Fibroblast of lung (primary cell): ENCODE data around the gene FLT3LG.

ENCODE experiments used
- EZH2 ChIP-seq: IDR thresholded peaks from 2 replicates; pipeline ENCODE4 v1.5.1; 2012; ENCODE audit warnings: low read length, control low read depth, mild to moderate bottlenecking; ENCODE audit errors: missing control alignments
- TF ChIP-seq, protein P1 (sequence below), 2 donors: IDR thresholded peaks in 1 of 2; conservative IDR thresholded peaks in 1 of 2; 1 replicate in 1 of 2; 2 replicates in 1 of 2; pipeline ENCODE4 v1.5.1; 2011 to 2012; ENCODE audit warnings: low read length in 2 of 2, control low read depth in 1 of 2, inconsistent platforms in 1 of 2, low read depth in 1 of 2, mild to moderate bottlenecking in 1 of 2

DNA sequence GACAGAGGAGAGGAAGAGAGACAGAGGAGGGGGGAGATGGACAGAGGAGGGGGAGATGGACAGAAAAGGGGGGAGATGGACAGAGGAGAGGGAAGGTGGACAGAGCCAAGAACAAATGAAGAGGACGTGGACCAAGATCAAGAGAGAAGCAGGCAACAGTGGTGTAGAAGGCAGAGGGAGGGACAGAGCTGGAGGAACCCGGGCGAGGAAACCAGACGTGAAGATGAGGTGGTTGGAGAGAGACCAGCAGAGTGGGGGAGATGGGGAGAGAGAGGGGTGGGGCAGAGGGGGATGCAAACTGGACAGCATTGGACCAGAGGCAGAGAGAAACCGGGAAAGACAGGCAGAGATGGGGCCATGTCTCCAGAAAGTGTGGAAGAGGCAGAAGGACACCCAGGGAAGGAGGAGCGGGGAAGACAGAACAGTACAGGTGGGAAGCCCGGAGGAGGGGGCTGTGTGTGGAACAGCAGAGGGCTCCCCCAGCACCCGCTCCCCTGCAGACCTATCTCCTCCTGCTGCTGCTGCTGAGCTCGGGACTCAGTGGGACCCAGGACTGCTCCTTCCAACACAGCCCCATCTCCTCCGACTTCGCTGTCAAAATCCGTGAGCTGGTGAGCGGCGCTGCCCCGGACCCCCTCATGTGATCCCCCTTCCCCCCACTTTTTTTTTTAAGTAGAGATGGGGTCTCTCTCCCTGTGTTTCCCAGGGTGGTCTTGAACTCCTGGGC, 1.3 kb downstream of the FLT3LG start:
- TF ChIP-seq, protein P1, sequence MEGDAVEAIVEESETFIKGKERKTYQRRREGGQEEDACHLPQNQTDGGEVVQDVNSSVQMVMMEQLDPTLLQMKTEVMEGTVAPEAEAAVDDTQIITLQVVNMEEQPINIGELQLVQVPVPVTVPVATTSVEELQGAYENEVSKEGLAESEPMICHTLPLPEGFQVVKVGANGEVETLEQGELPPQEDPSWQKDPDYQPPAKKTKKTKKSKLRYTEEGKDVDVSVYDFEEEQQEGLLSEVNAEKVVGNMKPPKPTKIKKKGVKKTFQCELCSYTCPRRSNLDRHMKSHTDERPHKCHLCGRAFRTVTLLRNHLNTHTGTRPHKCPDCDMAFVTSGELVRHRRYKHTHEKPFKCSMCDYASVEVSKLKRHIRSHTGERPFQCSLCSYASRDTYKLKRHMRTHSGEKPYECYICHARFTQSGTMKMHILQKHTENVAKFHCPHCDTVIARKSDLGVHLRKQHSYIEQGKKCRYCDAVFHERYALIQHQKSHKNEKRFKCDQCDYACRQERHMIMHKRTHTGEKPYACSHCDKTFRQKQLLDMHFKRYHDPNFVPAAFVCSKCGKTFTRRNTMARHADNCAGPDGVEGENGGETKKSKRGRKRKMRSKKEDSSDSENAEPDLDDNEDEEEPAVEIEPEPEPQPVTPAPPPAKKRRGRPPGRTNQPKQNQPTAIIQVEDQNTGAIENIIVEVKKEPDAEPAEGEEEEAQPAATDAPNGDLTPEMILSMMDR (conservative IDR thresholded peaks at IDR 0.05 in 1 of 2, IDR thresholded peaks at IDR 0.05 in 1 of 2; ENCODE audit: low read depth in 1 of 2, low read length in 2 of 2): no peak
- no peak for TF ChIP-seq EZH2
